SK-N-SH treated with all-trans-retinoic acid at 6 μM for 48 hours (cell line): ENCODE measurements around the gene USP28.

ENCODE experiments used
- ARNTL ChIP-seq: fragments of 450-650 bp; formaldehyde crosslinking; IDR thresholded peaks from 2 replicates; pipeline ENCODE4 v1.5.0; 2020; ENCODE audit warnings: low read depth, mild to moderate bottlenecking, moderate library complexity, borderline replicate concordance
- BACH2 ChIP-seq: fragments of 250-450 bp; sonication (Bioruptor Pico); IDR thresholded peaks from 2 replicates; pipeline ENCODE4 v1.9.0; 2021; ENCODE audit warnings: mild to moderate bottlenecking, borderline replicate concordance
- ESRRG ChIP-seq: fragments of 250-450 bp; sonication (Bioruptor Pico); IDR thresholded peaks from 2 replicates; pipeline ENCODE4 v1.6.1; 2021; ENCODE audit warnings: mild to moderate bottlenecking
- GLIS3 ChIP-seq: fragments of 250-450 bp; sonication (Bioruptor Pico); IDR thresholded peaks from 2 replicates; pipeline ENCODE4 v1.5.0; 2020; ENCODE audit warnings: mild to moderate bottlenecking, moderate library complexity
- ISL1 ChIP-seq: fragments of 250-450 bp; sonication (Bioruptor Pico); IDR thresholded peaks from 2 replicates; pipeline ENCODE4 v2.1.2; 2022; ENCODE audit warnings: mild to moderate bottlenecking, moderate library complexity
- PPARA ChIP-seq: fragments of 250-450 bp; sonication (Bioruptor Pico); IDR thresholded peaks from 2 replicates; pipeline ENCODE4 v1.5.0; 2020; ENCODE audit warnings: mild to moderate bottlenecking, borderline replicate concordance
- SNAI2 ChIP-seq: fragments of 250-450 bp; sonication (Bioruptor Pico); IDR thresholded peaks from 2 replicates; pipeline ENCODE4 v1.5.0; 2020; ENCODE audit warnings: mild to moderate bottlenecking, moderate library complexity
- TOX ChIP-seq: fragments of 250-450 bp; sonication (Bioruptor Pico); IDR thresholded peaks from 2 replicates; pipeline ENCODE4 v1.8.0; 2021; ENCODE audit warnings: mild to moderate bottlenecking, moderate library complexity, borderline replicate concordance
- TSHZ2 ChIP-seq: fragments of 250-450 bp; sonication (Bioruptor Pico); IDR thresholded peaks from 2 replicates; pipeline ENCODE4 v1.5.0; 2020; ENCODE audit warnings: mild to moderate bottlenecking, moderate library complexity
- ZFP30 ChIP-seq: fragments of 450-650 bp; formaldehyde crosslinking; IDR thresholded peaks from 2 replicates; pipeline ENCODE4 v1.5.0; 2022; ENCODE audit warnings: mild to moderate bottlenecking, moderate library complexity
- ZNF70 ChIP-seq: fragments of 450-650 bp; formaldehyde crosslinking; IDR thresholded peaks from 2 replicates; pipeline ENCODE4 v1.5.0; 2020; ENCODE audit warnings: mild to moderate bottlenecking, moderate library complexity
- ZNF8 ChIP-seq: fragments of 450-650 bp; formaldehyde crosslinking; IDR thresholded peaks from 2 replicates; pipeline ENCODE4 v1.5.0; 2020; ENCODE audit warnings: mild to moderate bottlenecking, moderate library complexity
- TF ChIP-seq, protein P1 (sequence below): fragments of 250-450 bp; sonication (Bioruptor Pico); IDR thresholded peaks from 2 replicates; pipeline ENCODE4 v1.8.0; 2020; ENCODE audit warnings: mild to moderate bottlenecking, moderate library complexity, borderline replicate concordance

DNA sequence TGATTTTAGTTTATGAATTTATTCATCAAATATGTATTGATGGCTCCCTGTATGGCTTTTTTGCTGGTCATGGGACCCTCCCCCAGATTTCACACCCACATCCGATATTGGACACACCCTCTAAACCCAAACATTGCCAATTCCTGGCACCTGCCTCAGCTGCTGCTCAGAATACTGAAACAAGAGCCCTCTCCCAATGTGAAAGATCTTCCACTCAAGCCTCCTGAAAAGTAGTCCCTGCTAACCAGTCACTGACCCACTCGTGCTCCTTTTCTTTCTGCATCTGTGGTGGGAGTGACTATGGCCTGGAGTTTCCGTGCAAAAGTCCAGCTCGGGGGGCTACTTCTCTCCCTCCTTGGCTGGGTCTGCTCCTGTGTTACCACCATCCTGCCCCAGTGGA lies 95.9 kb downstream of the USP28 start, which contains the start of gene CLDN25:
- TF ChIP-seq ISL1 (CRISPR knock-in tag): no peak
- TF ChIP-seq SNAI2 (CRISPR knock-in tag): no peak
- no peak for TF ChIP-seq ARNTL (CRISPR knock-in tag)
- no peak for TF ChIP-seq ZNF70
- no peak for TF ChIP-seq GLIS3 (CRISPR knock-in tag)
- TF ChIP-seq, protein P1, sequence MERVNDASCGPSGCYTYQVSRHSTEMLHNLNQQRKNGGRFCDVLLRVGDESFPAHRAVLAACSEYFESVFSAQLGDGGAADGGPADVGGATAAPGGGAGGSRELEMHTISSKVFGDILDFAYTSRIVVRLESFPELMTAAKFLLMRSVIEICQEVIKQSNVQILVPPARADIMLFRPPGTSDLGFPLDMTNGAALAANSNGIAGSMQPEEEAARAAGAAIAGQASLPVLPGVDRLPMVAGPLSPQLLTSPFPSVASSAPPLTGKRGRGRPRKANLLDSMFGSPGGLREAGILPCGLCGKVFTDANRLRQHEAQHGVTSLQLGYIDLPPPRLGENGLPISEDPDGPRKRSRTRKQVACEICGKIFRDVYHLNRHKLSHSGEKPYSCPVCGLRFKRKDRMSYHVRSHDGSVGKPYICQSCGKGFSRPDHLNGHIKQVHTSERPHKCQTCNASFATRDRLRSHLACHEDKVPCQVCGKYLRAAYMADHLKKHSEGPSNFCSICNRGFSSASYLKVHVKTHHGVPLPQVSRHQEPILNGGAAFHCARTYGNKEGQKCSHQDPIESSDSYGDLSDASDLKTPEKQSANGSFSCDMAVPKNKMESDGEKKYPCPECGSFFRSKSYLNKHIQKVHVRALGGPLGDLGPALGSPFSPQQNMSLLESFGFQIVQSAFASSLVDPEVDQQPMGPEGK (CRISPR knock-in tag): no peak
- TF ChIP-seq BACH2 (CRISPR knock-in tag): no peak
- TF ChIP-seq ESRRG (CRISPR knock-in tag): no peak
- TF ChIP-seq TSHZ2: no peak
- no peak for TF ChIP-seq PPARA (CRISPR knock-in tag)
- TF ChIP-seq ZNF8 (CRISPR knock-in tag): no peak
- no peak for TF ChIP-seq TOX
- no peak for TF ChIP-seq ZFP30 (CRISPR knock-in tag)
